PC-3 (cell line): ENCODE data around the gene SLF2. TPM values are rescaled to one million over a fixed set of nuclear protein-coding genes. Genes with fewer than 3 reads are reported as not detected.

Experiments
- ATAC-seq: fragments of 200-7000 bp; cut with Tn5 transposase; 2 replicates; pipeline ENCODE4 v1.9.1; 2020; ENCODE audit warnings: mild to moderate bottlenecking, moderate library complexity
- BruUV-seq: library from RNA; stranded (reverse); fragments of 400-500 nt; replicated peaks from 2 replicates; lab custom pipeline; 2021; lab: Mats Ljungman, UMichigan
- CTCF ChIA-PET: fragments of 300-600 bp; sonication (Branson Sonifier 250); formaldehyde crosslinking; loops from one replicate; lab custom pipeline; 2022; ENCODE audit warnings: antibody characterized with exemption; lab: Charles Lee
- POLR2A ChIA-PET: fragments of 300-600 bp; sonication (Branson Sonifier 250); formaldehyde crosslinking; loops from one replicate; lab custom pipeline; 2022; ENCODE audit warnings: antibody characterized with exemption; ENCODE audit not compliant: unreplicated experiment; lab: Charles Lee
- DNase-seq: peaks from one replicate; pipeline ENCODE4 v3.0.0-alpha.2; 2015
- H2AFZ ChIP-seq: fragments of 300-600 bp; sonication (generic); 2 replicates; pipeline ENCODE4 v1.6.0; 2016; ENCODE audit warnings: antibody characterized with exemption, low read length
- H3F3A ChIP-seq: fragments of 300-600 bp; sonication (generic); one replicate; pipeline ENCODE4 v1.6.0; 2017; ENCODE audit warnings: antibody characterized with exemption, low read length, control low read depth, mild to moderate bottlenecking; ENCODE audit not compliant: unreplicated experiment
- H3K27ac ChIP-seq: fragments of 300-600 bp; sonication (generic); 2 replicates; pipeline ENCODE4 v1.5.1; 2016; ENCODE audit warnings: mild to moderate bottlenecking, low read length
- H3K27me3 ChIP-seq: fragments of 300-600 bp; sonication (generic); 2 replicates; pipeline ENCODE4 v1.6.1; 2016; ENCODE audit warnings: low read length, mixed read lengths
- H3K36me3 ChIP-seq: fragments of 300-600 bp; sonication (generic); 2 replicates; pipeline ENCODE4 v1.6.1; 2016; ENCODE audit warnings: low read depth, mixed run types, low read length, mixed read lengths
- H3K4me1 ChIP-seq: fragments of 300-600 bp; sonication (generic); 2 replicates; pipeline ENCODE4 v1.5.1; 2016; ENCODE audit warnings: low read length; ENCODE audit not compliant: insufficient read depth
- H3K4me2 ChIP-seq: fragments of 300-600 bp; sonication (generic); 2 replicates; pipeline ENCODE4 v1.6.0; 2016; ENCODE audit warnings: low read length
- H3K4me3 ChIP-seq: fragments of 300-600 bp; sonication (generic); 2 replicates; pipeline ENCODE4 v1.5.1; 2016; ENCODE audit warnings: mild to moderate bottlenecking, low read length, mixed read lengths
- H3K79me2 ChIP-seq: fragments of 300-600 bp; sonication (generic); 2 replicates; pipeline ENCODE4 v1.6.1; 2017; ENCODE audit warnings: low read length, mixed read lengths
- H3K9ac ChIP-seq: fragments of 300-600 bp; sonication (generic); 2 replicates; pipeline ENCODE4 v1.6.0; 2016; ENCODE audit warnings: mild to moderate bottlenecking, low read length
- H3K9me2 ChIP-seq: fragments of 300-600 bp; sonication (generic); replicated peaks from 2 replicates; pipeline ENCODE4 v1.6.1; 2016; ENCODE audit warnings: mixed run types, low read length, mixed read lengths
- H3K9me3 ChIP-seq: fragments of 300-600 bp; sonication (generic); 2 replicates; pipeline ENCODE4 v1.6.1; 2016; ENCODE audit warnings: low read length, mixed read lengths
- H4K20me1 ChIP-seq: fragments of 300-600 bp; sonication (generic); 2 replicates; pipeline ENCODE4 v1.6.1; 2016; ENCODE audit warnings: low read length, mixed read lengths
- EZH2 ChIP-seq: fragments of 300-600 bp; sonication (generic); IDR thresholded peaks from one replicate; pipeline ENCODE4 v1.6.1; 2017; ENCODE audit warnings: antibody characterized with exemption, mild to moderate bottlenecking, low read length; ENCODE audit not compliant: unreplicated experiment
- EZH2phosphoT487 ChIP-seq: fragments of 300-600 bp; sonication (generic); IDR thresholded peaks from 2 replicates; pipeline ENCODE4 v1.6.1; 2018; ENCODE audit warnings: mild to moderate bottlenecking, antibody characterized with exemption, low read length, borderline replicate concordance
- intact Hi-C: fragments of 100-400 bp; cut with micrococcal nuclease; formaldehyde crosslinking; loops from 2 replicates; pipeline ENCODE4 v1.9.0; 2023
- total RNA-seq: library from RNA; depleted of rRNA; stranded (reverse); fragments of >200 nt; gene quantifications from 2 replicates; pipeline ENCODE4 v1.2.3, GENCODE V29; 2014
- TF ChIP-seq, protein P1 (sequence below): fragments of 300-600 bp; sonication (generic); conservative IDR thresholded peaks from 2 replicates; pipeline ENCODE4 v1.5.1; 2017; ENCODE audit warnings: antibody characterized with exemption, low read depth, mild to moderate bottlenecking, low read length

Gene SLF2
- total RNA-seq, 1 experiment from 2014 or later: 19.5 TPM

DNA sequence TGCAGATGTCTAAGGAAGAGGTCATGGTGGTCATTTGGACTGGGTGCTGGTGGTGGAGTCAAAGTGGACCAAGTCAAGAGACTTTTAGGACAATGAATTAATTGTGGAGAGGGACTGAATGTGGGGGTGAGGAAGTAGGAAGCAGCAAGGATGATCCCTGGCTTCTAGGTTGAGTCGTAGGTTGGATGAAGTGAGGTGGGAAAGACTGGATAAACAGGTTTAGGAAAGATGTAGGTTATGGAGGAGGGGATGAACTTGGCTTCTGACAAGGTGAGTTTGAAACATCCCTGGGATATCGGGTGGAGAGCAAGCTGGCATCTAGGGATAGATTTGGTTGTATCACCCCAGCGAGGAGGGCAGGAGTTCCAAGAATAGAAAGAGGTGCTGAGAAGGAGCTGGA lies 64.1 kb downstream of the SLF2 start:
- DNase-seq: peak; percentile 34
- no peak for ATAC-seq
- no peaks in the 10 kb centered on the region for H3K36me3 ChIP-seq
- no peak overlapping the region for H3K27ac ChIP-seq
- BruUV-seq: no TSS peak
- H2AFZ ChIP-seq: no peak overlapping the region
- no peak overlapping the region for H3K4me3 ChIP-seq
- ChIA-PET POLR2A (interaction anchor here (0.6 kb wide), 1 partner anchor 54 kb away, joined by 11 read pairs; no protein-coding TSS in a partner anchor), CTCF (no interaction called here)
- 0 out of 2 replicates have a peak overlapping the region, but pooled peaks have one; percentile 3 for H3K4me2 ChIP-seq
- H3K9me3 ChIP-seq: no peaks in the 10 kb centered on the region
- no peaks in the 10 kb centered on the region for H3F3A ChIP-seq
- H3K27me3 ChIP-seq: no peaks in the 10 kb centered on the region
- H3K9ac ChIP-seq: no peak overlapping the region
- H3K79me2 ChIP-seq: no peaks in the 10 kb centered on the region
- H4K20me1 ChIP-seq: no peaks in the 10 kb centered on the region
- TF ChIP-seq, protein P1, sequence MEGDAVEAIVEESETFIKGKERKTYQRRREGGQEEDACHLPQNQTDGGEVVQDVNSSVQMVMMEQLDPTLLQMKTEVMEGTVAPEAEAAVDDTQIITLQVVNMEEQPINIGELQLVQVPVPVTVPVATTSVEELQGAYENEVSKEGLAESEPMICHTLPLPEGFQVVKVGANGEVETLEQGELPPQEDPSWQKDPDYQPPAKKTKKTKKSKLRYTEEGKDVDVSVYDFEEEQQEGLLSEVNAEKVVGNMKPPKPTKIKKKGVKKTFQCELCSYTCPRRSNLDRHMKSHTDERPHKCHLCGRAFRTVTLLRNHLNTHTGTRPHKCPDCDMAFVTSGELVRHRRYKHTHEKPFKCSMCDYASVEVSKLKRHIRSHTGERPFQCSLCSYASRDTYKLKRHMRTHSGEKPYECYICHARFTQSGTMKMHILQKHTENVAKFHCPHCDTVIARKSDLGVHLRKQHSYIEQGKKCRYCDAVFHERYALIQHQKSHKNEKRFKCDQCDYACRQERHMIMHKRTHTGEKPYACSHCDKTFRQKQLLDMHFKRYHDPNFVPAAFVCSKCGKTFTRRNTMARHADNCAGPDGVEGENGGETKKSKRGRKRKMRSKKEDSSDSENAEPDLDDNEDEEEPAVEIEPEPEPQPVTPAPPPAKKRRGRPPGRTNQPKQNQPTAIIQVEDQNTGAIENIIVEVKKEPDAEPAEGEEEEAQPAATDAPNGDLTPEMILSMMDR: no peak
- TF ChIP-seq EZH2phosphoT487 (no peak), EZH2 (no peak)
- H3K4me1 ChIP-seq: 0 out of 2 replicates have a peak, but pooled peaks cover 7% of the 10 kb centered on the region
- intact Hi-C loops: no loop called here
- H3K9me2 ChIP-seq: no peaks in the 10 kb centered on the region

DNA sequence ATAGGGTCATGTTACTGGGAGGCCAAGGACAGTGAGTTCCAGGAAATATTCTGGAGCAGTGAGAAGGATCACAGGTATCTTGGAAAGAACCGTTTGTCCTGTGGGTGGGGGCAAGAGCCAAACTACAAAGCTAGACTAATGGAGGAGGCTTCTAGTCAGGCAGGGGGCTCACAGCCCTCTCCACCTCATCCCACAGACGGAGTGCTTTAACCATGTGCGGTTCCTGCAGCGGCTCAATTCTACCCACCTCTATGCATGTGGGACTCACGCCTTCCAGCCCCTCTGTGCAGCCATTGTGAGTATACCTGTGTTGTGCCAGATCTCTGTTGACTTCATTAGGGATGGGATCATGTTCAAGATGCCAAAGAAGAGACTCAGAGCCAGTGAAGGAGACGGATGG lies 64.7 kb downstream of the SLF2 start:
- no peak overlapping the region for H3K4me3 ChIP-seq
- ChIA-PET CTCF (no interaction called here), POLR2A (no interaction called here)
- intact Hi-C loops: no loop called here
- H4K20me1 ChIP-seq: no peaks in the 10 kb centered on the region
- DNase-seq (no peak), ATAC-seq (no peak)
- no peak overlapping the region for H2AFZ ChIP-seq
- no peak overlapping the region for H3K4me2 ChIP-seq
- H3K9me3 ChIP-seq: no peaks in the 10 kb centered on the region
- H3K9me2 ChIP-seq: no peaks in the 10 kb centered on the region
- 0 out of 2 replicates have a peak, but pooled peaks cover 7% of the 10 kb centered on the region for H3K4me1 ChIP-seq
- H3K27ac ChIP-seq: no peak overlapping the region
- H3K79me2 ChIP-seq: no peaks in the 10 kb centered on the region
- no peak overlapping the region for H3K9ac ChIP-seq
- no peaks in the 10 kb centered on the region for H3K36me3 ChIP-seq
- no peaks in the 10 kb centered on the region for H3F3A ChIP-seq
- BruUV-seq: no TSS peak
- TF ChIP-seq, protein P1: no peak
- TF ChIP-seq EZH2phosphoT487 (no peak), EZH2 (no peak)
- H3K27me3 ChIP-seq: no peaks in the 10 kb centered on the region

DNA sequence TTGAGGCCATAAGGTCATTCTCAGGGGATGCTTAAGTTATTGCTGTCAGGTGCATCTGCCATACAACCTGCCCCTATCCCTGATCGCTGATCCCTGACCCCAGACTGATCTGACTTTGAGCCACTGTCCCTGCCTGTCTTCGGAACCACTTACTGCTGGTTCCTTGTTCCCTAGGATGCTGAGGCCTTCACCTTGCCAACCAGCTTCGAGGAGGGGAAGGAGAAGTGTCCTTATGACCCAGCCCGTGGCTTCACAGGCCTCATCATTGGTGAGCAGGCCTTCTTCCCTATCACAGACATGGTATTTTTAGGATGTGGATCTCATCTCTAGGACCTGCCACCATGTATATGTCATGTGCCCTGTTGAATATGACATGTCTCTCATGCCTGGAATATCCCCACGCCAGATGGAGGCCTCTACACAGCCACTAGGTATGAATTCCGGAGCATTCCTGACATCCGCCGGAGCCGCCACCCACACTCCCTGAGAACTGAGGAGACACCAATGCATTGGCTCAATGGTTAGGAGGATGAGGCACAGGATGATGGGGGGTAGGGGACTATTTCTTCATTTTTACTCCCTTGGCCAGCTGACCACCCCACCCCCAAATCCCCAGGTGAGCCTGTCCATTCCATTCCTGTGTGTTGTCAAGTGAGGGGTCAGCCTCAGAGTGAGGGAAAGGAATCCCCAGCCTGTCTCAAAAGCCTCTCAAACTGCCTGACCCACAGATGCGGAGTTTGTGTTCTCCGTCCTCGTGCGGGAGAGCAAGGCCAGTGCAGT lies 65.5 kb downstream of the SLF2 start:
- POLR2A ChIA-PET: no interaction called here
- no peaks in the 10 kb centered on the region for H3F3A ChIP-seq
- TF ChIP-seq EZH2 (no peak), EZH2phosphoT487 (no peak)
- TF ChIP-seq, protein P1: no peak
- H3K27ac ChIP-seq: no peak overlapping the region
- CTCF ChIA-PET: no interaction called here
- no peaks in the 10 kb centered on the region for H3K36me3 ChIP-seq
- H3K4me3 ChIP-seq: no peak overlapping the region
- H3K4me2 ChIP-seq: no peak overlapping the region
- H3K9ac ChIP-seq: no peak overlapping the region
- H2AFZ ChIP-seq: no peak overlapping the region
- intact Hi-C loops: no loop called here
- no peaks in the 10 kb centered on the region for H3K27me3 ChIP-seq
- H4K20me1 ChIP-seq: no peaks in the 10 kb centered on the region
- no peaks in the 10 kb centered on the region for H3K9me3 ChIP-seq
- DNase-seq (no peak), ATAC-seq (no peak)
- 0 out of 2 replicates have a peak, but pooled peaks cover 7% of the 10 kb centered on the region for H3K4me1 ChIP-seq
- BruUV-seq: no TSS peak
- H3K9me2 ChIP-seq: no peaks in the 10 kb centered on the region
- H3K79me2 ChIP-seq: no peaks in the 10 kb centered on the region
